VCaP (cell line): ENCODE data around the gene SPRR4.

Experiments
- H3K27ac ChIP-seq: fragments of 450-650 bp; 2 replicates; pipeline ENCODE4 v1.5.1; 2017
- TF ChIP-seq, protein P1 (sequence below): fragments of 450-650 bp; conservative IDR thresholded peaks from 2 replicates; pipeline ENCODE4 v1.5.1; 2017; ENCODE audit warnings: mild to moderate bottlenecking, moderate library complexity

Gene SPRR4, protein sequence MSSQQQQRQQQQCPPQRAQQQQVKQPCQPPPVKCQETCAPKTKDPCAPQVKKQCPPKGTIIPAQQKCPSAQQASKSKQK

DNA sequence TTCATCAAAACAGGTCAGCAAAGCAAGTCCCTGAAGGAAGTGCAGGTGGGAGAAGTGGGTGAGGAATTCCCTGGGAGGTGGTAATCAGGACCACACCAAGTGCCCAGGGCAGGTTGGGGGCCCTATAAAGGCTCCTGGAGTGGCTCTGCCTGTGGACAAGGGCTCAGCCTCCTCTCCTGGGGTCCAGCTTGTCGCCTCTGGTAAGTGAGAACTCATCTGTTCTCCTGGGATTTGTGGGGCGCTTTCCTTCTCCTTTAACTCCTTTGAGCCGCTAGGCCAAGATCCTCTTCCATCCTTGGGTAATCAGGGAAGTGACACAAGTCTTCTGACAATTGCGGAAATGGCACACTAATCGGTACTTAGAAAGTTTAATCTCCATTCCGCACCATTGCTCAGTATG lies at the start of gene SPRR4:
TSS of gene SPRR4 (plus strand) at position 154 of the 400 bp plus-strand sequence. CDS start 1,243 bp downstream, outside the sequence.
- TF ChIP-seq, protein P1, sequence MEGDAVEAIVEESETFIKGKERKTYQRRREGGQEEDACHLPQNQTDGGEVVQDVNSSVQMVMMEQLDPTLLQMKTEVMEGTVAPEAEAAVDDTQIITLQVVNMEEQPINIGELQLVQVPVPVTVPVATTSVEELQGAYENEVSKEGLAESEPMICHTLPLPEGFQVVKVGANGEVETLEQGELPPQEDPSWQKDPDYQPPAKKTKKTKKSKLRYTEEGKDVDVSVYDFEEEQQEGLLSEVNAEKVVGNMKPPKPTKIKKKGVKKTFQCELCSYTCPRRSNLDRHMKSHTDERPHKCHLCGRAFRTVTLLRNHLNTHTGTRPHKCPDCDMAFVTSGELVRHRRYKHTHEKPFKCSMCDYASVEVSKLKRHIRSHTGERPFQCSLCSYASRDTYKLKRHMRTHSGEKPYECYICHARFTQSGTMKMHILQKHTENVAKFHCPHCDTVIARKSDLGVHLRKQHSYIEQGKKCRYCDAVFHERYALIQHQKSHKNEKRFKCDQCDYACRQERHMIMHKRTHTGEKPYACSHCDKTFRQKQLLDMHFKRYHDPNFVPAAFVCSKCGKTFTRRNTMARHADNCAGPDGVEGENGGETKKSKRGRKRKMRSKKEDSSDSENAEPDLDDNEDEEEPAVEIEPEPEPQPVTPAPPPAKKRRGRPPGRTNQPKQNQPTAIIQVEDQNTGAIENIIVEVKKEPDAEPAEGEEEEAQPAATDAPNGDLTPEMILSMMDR = no peak
- H3K27ac ChIP-seq = no peak within 1 kb of the TSS

DNA sequence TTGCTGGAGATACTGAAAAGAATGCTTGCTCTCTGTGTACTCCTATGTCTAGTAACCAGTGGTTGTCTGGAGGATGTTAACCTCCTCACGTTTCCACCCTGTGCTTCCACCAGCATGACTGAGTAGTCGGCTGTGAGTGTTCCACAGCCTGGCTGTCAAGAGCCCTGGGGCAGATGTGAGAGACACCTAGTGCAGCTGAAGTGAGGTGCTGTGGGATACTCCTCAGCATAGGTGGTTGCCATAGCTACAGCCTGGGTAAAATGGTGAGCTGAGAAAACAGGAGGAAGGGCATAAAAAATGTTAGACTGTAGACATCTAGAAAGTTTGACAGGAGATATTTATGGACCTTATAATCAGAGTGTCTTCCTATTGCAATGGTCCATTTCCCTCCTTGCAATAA lies 46.3 kb upstream of the SPRR4 start:
- no peak overlapping the region for H3K27ac ChIP-seq
- TF ChIP-seq, protein P1 = no peak

DNA sequence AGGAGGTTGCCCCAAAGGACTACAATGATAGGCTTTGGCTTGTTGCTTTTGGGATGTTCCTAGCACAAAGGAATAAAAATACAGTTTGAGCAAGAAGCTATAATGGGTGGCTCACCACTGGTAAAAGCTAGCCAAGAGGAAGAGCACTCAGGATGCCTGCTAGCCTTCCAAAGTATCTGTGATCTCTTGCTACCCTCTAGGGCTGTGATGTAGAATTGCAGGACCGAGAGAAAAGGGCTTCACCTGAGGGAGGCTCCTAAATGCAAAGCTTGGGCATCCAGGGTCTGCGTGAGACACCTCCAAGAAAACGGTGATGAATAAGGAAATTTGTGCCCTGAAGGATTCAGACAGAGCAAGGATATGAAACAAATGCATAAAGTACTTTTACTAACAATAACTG lies 44.4 kb upstream of the SPRR4 start:
- H3K27ac ChIP-seq = peak overlapping the region; percentile 35
- TF ChIP-seq, protein P1 = peak; percentile 78

DNA sequence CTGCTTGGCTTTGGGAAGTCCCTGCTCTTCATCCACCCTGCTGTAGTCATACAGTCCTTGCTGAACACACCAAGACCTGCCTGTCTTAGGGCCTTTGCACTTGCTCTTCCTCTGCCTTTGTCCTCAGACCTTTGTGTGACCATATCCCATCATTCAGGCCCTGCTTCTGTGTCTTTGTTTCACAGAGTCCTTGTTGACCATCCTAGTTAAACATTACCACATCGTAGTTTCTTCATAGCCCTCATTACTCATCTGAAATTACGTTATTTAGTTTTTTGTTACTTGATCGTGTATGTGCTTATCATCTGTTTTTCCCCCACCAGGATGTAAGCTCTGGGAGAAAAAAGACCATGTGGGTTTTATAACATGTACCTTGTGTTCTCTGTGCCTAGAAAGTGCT lies 41.8 kb upstream of the SPRR4 start:
- TF ChIP-seq, protein P1 = no peak
- H3K27ac ChIP-seq = no peak overlapping the region

DNA sequence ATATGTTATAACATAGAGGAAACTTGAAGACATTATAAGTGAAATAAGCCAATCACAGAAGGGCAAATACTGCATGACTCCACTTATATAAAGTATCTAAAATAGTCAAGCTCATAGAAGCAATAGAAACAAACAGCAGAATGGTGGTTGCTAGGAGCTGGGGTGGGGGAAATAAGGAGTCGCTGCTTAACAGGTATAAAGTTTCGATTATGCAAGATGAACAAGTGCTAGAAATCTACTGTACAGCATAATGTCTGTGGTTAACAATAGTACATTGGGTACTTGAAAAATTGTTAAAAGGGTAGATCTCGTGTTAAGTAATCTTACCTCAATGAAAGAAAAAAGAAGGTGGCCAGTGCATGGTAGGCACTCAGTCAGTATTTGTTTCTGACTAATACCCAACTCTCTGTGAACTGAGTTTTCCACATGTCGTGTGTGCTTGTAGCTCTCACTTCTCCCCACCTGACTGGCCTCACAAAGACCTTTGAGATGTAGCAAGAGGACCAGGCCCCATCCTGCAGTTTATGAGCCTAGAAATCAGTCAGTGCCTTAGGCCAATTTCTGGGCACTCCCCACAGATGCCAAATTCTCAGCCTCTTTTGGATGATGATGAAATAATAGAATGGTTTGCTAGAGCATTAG lies 38.2 kb upstream of the SPRR4 start:
- TF ChIP-seq, protein P1 = no peak
- no peak overlapping the region for H3K27ac ChIP-seq

DNA sequence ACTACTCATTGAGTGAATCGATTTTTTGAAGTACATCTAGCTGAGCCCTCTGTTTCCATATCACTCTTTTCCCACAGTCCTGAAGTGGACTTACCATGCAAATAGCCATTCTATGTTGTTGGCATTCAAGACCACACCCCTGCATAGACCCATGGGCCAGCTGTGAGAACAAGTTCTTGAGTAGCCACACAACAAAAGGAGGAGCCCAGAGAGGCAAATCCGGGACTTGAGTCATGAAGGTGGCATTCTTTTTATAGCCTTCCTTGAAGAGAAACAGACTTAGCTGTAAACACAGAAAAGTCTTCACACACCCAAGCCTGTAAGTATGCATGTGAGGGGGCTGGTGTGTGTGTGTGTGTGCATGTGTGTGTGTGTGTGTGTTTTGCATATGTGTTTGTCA lies 37.3 kb upstream of the SPRR4 start:
- TF ChIP-seq, protein P1 = no peak
- no peak overlapping the region for H3K27ac ChIP-seq

DNA sequence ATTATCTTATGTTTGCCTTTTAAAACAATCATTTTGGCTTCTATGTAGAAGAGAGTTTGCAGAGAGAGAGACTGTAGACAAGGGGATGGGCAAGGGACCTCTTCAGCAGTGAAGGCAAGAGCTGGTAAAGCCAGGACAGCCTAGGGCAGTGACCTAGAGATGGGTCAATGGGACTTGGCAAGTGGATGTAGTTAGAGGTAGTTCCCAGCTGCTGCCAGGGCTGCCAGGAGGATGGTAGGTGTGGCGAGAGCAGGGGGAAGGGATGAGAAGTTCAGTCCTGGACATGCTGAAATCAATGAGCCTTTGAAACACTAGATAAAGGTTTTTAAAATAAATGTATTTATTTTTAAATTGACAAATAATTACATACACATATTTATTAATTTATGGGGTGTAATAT lies 29.8 kb upstream of the SPRR4 start:
- TF ChIP-seq, protein P1 = no peak
- H3K27ac ChIP-seq = no peak overlapping the region
